H1 (cell line): Measurements from ENCODE around the gene TBPL2. TPM values are rescaled to one million over a fixed set of nuclear protein-coding genes. Genes with fewer than 3 reads are reported as not detected.

Experiments used
- CTCF ChIA-PET: fragments of 300-600 bp; sonication (Branson Sonifier 250); formaldehyde crosslinking; loops from one replicate; lab custom pipeline; 2021; ENCODE audit not compliant: partially characterized antibody; lab: Charles Lee
- POLR2A ChIA-PET: fragments of 300-600 bp; sonication (Branson Sonifier 250); formaldehyde crosslinking; loops from one replicate; lab custom pipeline; 2021; ENCODE audit warnings: inconsistent platforms; ENCODE audit not compliant: partially characterized antibody; lab: Charles Lee
- DNase-seq, 2 experiments: peaks; one replicate each; pipeline versions ENCODE4 v3.0.0 to v3.0.0-alpha.2; 2010 to 2022; ENCODE audit warnings: low spot score in 2 of 2, low read depth in 1 of 2, mixed read lengths in 1 of 2
- FAIRE-seq: peaks from 2 replicates; lab custom pipeline; 2011; peaks lifted over from hg19 to GRCh38; lab: Jason Lieb, UNC
- H2AFZ ChIP-seq: 2 replicates; pipeline ENCODE4 v1.8.1; 2012; ENCODE audit warnings: low read length, inconsistent platforms
- H2AK5ac ChIP-seq: 2 replicates; pipeline ENCODE4 v1.6.1; 2013; ENCODE audit warnings: low read depth, low read length
- H2BK120ac ChIP-seq: replicated peaks from 2 replicates; pipeline ENCODE3; 2013; ENCODE audit warnings: low read depth, low read length, inconsistent platforms
- H2BK12ac ChIP-seq: 2 replicates; pipeline ENCODE4 v1.6.1; 2013; ENCODE audit warnings: low read depth, low read length
- H2BK15ac ChIP-seq: 2 replicates; pipeline ENCODE4 v1.6.1; 2013; ENCODE audit warnings: low read length
- H2BK20ac ChIP-seq: 2 replicates; pipeline ENCODE4 v1.6.1; 2013; ENCODE audit warnings: low read length
- H2BK5ac ChIP-seq: 2 replicates; pipeline ENCODE4 v1.6.1; 2013; ENCODE audit warnings: low read depth, low read length
- H3K14ac ChIP-seq: 2 replicates; pipeline ENCODE4 v1.6.1; 2013; ENCODE audit warnings: inconsistent platforms; ENCODE audit not compliant: insufficient read length
- H3K18ac ChIP-seq: 2 replicates; pipeline ENCODE4 v1.6.1; 2013; ENCODE audit warnings: low read length; ENCODE audit errors: extremely low read depth
- H3K23ac ChIP-seq: 2 replicates; pipeline ENCODE4 v1.6.1; 2013; ENCODE audit warnings: inconsistent platforms; ENCODE audit not compliant: insufficient read length
- H3K23me2 ChIP-seq: 2 replicates; pipeline ENCODE4 v1.6.1; 2013; ENCODE audit warnings: low read depth, low read length
- H3K27ac ChIP-seq: 2 replicates; pipeline ENCODE4 v1.6.1; 2011; ENCODE audit warnings: low read depth, low read length, inconsistent platforms
- H3K27me3 ChIP-seq, 4 experiments: replicated peaks in 1 of 4; 1 replicate in 1 of 4; 2 replicates in 3 of 4; pipeline versions ENCODE4 v1.6.1 to v1.8.1; 2011 to 2013; ENCODE audit warnings: low read length in 3 of 4, mild to moderate bottlenecking in 3 of 4, inconsistent platforms in 2 of 4, mixed read lengths in 2 of 4, moderate library complexity in 1 of 4; ENCODE audit not compliant: control insufficient read depth in 3 of 4, insufficient read depth in 3 of 4; ENCODE audit errors: extremely low read depth in 1 of 4
- H3K36me3 ChIP-seq, 4 experiments: 2 replicates each; pipeline versions ENCODE4 v1.6.1 to v1.8.1; 2011 to 2013; ENCODE audit warnings: mild to moderate bottlenecking in 4 of 4, low read length in 3 of 4, moderate library complexity in 2 of 4, control low read depth in 1 of 4, inconsistent platforms in 1 of 4; ENCODE audit not compliant: insufficient read depth in 4 of 4, control insufficient read depth in 2 of 4
- H3K4ac ChIP-seq: replicated peaks from 2 replicates; pipeline ENCODE3; 2013; ENCODE audit warnings: low read length, low read depth, mixed read lengths, inconsistent platforms; ENCODE audit not compliant: insufficient read length
- H3K4me1 ChIP-seq, 4 experiments: replicated peaks in 1 of 4; 1 replicate in 1 of 4; 2 replicates in 3 of 4; pipeline versions ENCODE4 v1.6.1 to v1.8.1; 2011 to 2013; ENCODE audit warnings: low read length in 3 of 4, inconsistent platforms in 2 of 4, mixed read lengths in 1 of 4; ENCODE audit not compliant: insufficient read depth in 4 of 4, control insufficient read depth in 3 of 4
- H3K4me2 ChIP-seq, 2 experiments: 2 replicates each; pipeline versions ENCODE4 v1.6.1 to v1.8.1; 2011 to 2013; ENCODE audit warnings: low read depth in 2 of 2, low read length in 2 of 2, control low read depth in 1 of 2, inconsistent platforms in 1 of 2, mild to moderate bottlenecking in 1 of 2; ENCODE audit not compliant: insufficient read depth in 1 of 2
- H3K4me3 ChIP-seq, 4 experiments: fragments of 200-600, 300-600 bp in 1 of 4; sonication (generic), shearing (Covaris generic), sonication (Bioruptor Twin) in 1 of 4; 2 replicates each; pipeline versions ENCODE4 v1.5.1 to v1.8.1; 2011 to 2016; ENCODE audit warnings: low read length in 4 of 4, low read depth in 3 of 4, control low read depth in 2 of 4, inconsistent platforms in 2 of 4, mild to moderate bottlenecking in 2 of 4, mixed read lengths in 1 of 4, moderate library complexity in 1 of 4; ENCODE audit not compliant: insufficient read depth in 2 of 4; ENCODE audit errors: extremely low read depth in 1 of 4
- H3K56ac ChIP-seq: replicated peaks from 2 replicates; pipeline ENCODE3; 2013; ENCODE audit warnings: low read depth, mild to moderate bottlenecking, mixed read lengths, low read length, inconsistent platforms; ENCODE audit not compliant: insufficient read length
- H3K79me1 ChIP-seq: 2 replicates; pipeline ENCODE4 v1.6.1; 2013; ENCODE audit warnings: low read depth, low read length, control low read depth
- H3K79me2 ChIP-seq, 2 experiments: 2 replicates each; pipeline versions ENCODE4 v1.6.1 to v1.8.1; 2012 to 2013; ENCODE audit warnings: low read length in 2 of 2, mild to moderate bottlenecking in 2 of 2, inconsistent platforms in 1 of 2; ENCODE audit not compliant: insufficient read depth in 2 of 2, control insufficient read depth in 1 of 2
- H3K9ac ChIP-seq, 4 experiments: replicated peaks in 1 of 4; 1 replicate in 1 of 4; 2 replicates in 3 of 4; pipeline versions ENCODE4 v1.6.1 to v1.8.1; 2011 to 2013; ENCODE audit warnings: low read depth in 3 of 4, low read length in 3 of 4, control low read depth in 2 of 4, mild to moderate bottlenecking in 2 of 4, moderate library complexity in 2 of 4, inconsistent platforms in 1 of 4; ENCODE audit errors: extremely low read depth in 1 of 4
- H3K9me3 ChIP-seq, 2 experiments: 2 replicates each; pipeline versions ENCODE4 v1.6.1 to v1.8.1; 2012 to 2013; ENCODE audit warnings: mild to moderate bottlenecking in 2 of 2, moderate library complexity in 2 of 2, control low read depth in 1 of 2, inconsistent platforms in 1 of 2, low read depth in 1 of 2, low read length in 1 of 2, mixed read lengths in 1 of 2; ENCODE audit not compliant: insufficient read depth in 2 of 2
- H4K20me1 ChIP-seq, 2 experiments: replicated peaks in 1 of 2; 2 replicates each; pipeline versions ENCODE3 to v1.8.1; 2011 to 2013; ENCODE audit warnings: inconsistent platforms in 2 of 2, low read length in 2 of 2, mild to moderate bottlenecking in 1 of 2; ENCODE audit not compliant: insufficient read depth in 2 of 2, control insufficient read depth in 1 of 2
- H4K5ac ChIP-seq: 2 replicates; pipeline ENCODE4 v1.6.1; 2013; ENCODE audit warnings: low read length, low read depth, mixed read lengths, inconsistent platforms; ENCODE audit not compliant: insufficient read length
- H4K8ac ChIP-seq: 2 replicates; pipeline ENCODE4 v1.8.0; 2013; ENCODE audit warnings: mild to moderate bottlenecking, moderate library complexity, low read length, inconsistent platforms; ENCODE audit not compliant: insufficient read depth; ENCODE audit errors: extremely low read depth
- H4K91ac ChIP-seq: replicated peaks from 2 replicates; pipeline ENCODE3; 2013; ENCODE audit warnings: low read length, mixed read lengths, inconsistent platforms; ENCODE audit not compliant: insufficient read length
- ASH2L ChIP-seq: fragments of 200-600, 300-600 bp; sonication (generic); IDR thresholded peaks from one replicate; pipeline ENCODE4 v1.7.1; 2017; ENCODE audit warnings: low read length
- ATF2 ChIP-seq: IDR thresholded peaks from 2 replicates; pipeline ENCODE4 v1.6.1; 2012; ENCODE audit warnings: low read length, inconsistent platforms
- BCL11A ChIP-seq, 2 experiments: IDR thresholded peaks; one replicate each; pipeline ENCODE4 v1.6.1; 2011; ENCODE audit warnings: low read depth in 2 of 2, low read length in 2 of 2, mild to moderate bottlenecking in 2 of 2
- CHD2 ChIP-seq: IDR thresholded peaks from 2 replicates; pipeline ENCODE4 v1.6.1; 2012; ENCODE audit warnings: low read length, improper control_type of control experiment
- FOSL1 ChIP-seq: IDR thresholded peaks from 2 replicates; pipeline ENCODE4 v1.6.1; 2011; ENCODE audit warnings: mild to moderate bottlenecking, low read depth, low read length, moderate library complexity; ENCODE audit not compliant: insufficient read depth
- SIX5 ChIP-seq: IDR thresholded peaks from 2 replicates; pipeline ENCODE4 v1.6.1; 2011; ENCODE audit warnings: mild to moderate bottlenecking, low read depth, low read length
- SRF ChIP-seq: IDR thresholded peaks from 2 replicates; pipeline ENCODE4 v1.6.1; 2011; ENCODE audit warnings: mild to moderate bottlenecking, low read depth, low read length, moderate library complexity
- YY1 ChIP-seq: IDR thresholded peaks from 2 replicates; pipeline ENCODE4 v1.6.1; 2011; ENCODE audit warnings: low read depth, mild to moderate bottlenecking, low read length
- WGBS, 2 experiments: shearing (Covaris generic) in 1 of 2; methylation state at CpG; one replicate each; pipeline versions ENCODE4 v1.1.6 to v1.1.7; 2013 to 2015; ENCODE audit warnings: low lambda C conversion rate in 2 of 2, mixed read lengths in 2 of 2, inconsistent platforms in 1 of 2, low coverage in 1 of 2, missing lambda C conversion rate in 1 of 2; ENCODE audit not compliant: insufficient replicate concordance in 2 of 2, insufficient coverage in 1 of 2, insufficient read length in 1 of 2; ENCODE audit errors: extremely low coverage in 1 of 2, missing lambda C conversion rate in 1 of 2; 5-methylcytosine and 5-hydroxymethylcytosine counted together
- polyA plus RNA-seq, 7 experiments: library from polyadenylated mRNA; depleted of rRNA in 3 of 7; stranded (reverse) in 5 of 7; unstranded in 2 of 7; fragments of >200 nt in 5 of 7; fragments of 200-250 nt in 2 of 7; gene quantifications; 1 replicate in 5 of 7; 2 replicates in 1 of 7; 4 replicates in 1 of 7; pipeline versions ENCODE4 v1.2.1 to v1.2.3, GENCODE V29; 2011 to 2013; ENCODE audit warnings: missing spikeins in 2 of 7, mixed read lengths in 2 of 7
- total RNA-seq: library from RNA; stranded (reverse); fragmentation: NEBNext Ultra II Directional; extraction: Animal tissue kit (Norgen Biotek cat#: 25700); gene quantifications from 2 replicates; pipeline ENCODE4 v1.2.1, GENCODE V29; 2021

TBPL2 gene
- total and polyA plus RNA-seq, 2 of the 8 experiments (the other 6 are each of a cell fraction or from before 2014, with no cell fraction given), result 0.03 TPM; not detected in 1

GRCh38 chr14:55381561-55381960 is 58.9 kb downstream of the TBPL2 start:
- POLR2A ChIA-PET, result interaction anchor here (0.9 kb wide), 1 partner anchor 11 kb away, joined by 4 read pairs; no protein-coding TSS in a partner anchor
- no peaks in the 10 kb centered on the region for H3K9me3 ChIP-seq
- H2BK12ac ChIP-seq, result no peak overlapping the region
- no peaks in the 10 kb centered on the region for H3K23me2 ChIP-seq
- CTCF ChIA-PET, result interaction anchor here (1.0 to 1.3 kb wide), 2 partner anchors 9 to 27 kb away, joined by 3 to 7 read pairs; no protein-coding TSS in a partner anchor
- peaks cover 8 to 31% (median 24%) of the 10 kb centered on the region in 4 experiments for H3K36me3 ChIP-seq
- no peak overlapping the region for H2AFZ ChIP-seq
- WGBS, 2 experiments, result 86% methylated on average over 2 of the region's 2 CpGs; no CpG with 5 or more reads in 1 of the 2 experiments
- H3K18ac ChIP-seq, result no peak overlapping the region
- no peak overlapping the region for H3K14ac ChIP-seq
- peaks cover 0 to 1% of the 10 kb centered on the region in 2 experiments for H4K20me1 ChIP-seq
- no peak overlapping the region for H3K9ac ChIP-seq
- no peak overlapping the region for H2BK20ac ChIP-seq
- DNase-seq (no peak), FAIRE-seq (no peak)
- no peak overlapping the region for H4K8ac ChIP-seq
- no peaks in the 10 kb centered on the region for H3K79me2 ChIP-seq
- H4K5ac ChIP-seq, result no peak overlapping the region
- H2BK5ac ChIP-seq, result no peak overlapping the region
- H3K56ac ChIP-seq, result no peak overlapping the region
- no peak overlapping the region for H3K4me2 ChIP-seq
- no peak overlapping the region for H2BK15ac ChIP-seq
- H3K27me3 ChIP-seq, result no peaks in the 10 kb centered on the region
- no peak overlapping the region for H3K23ac ChIP-seq
- H2BK120ac ChIP-seq, result no peak overlapping the region
- no peak for TF ChIP-seq SRF
- no peak for TF ChIP-seq YY1
- TF ChIP-seq ASH2L, result no peak
- TF ChIP-seq BCL11A (IDR thresholded peaks at IDR 0.05; ENCODE audit: low read depth in 2 of 2, low read length in 2 of 2), result no peak
- TF ChIP-seq CHD2, result no peak
- no peak for TF ChIP-seq SIX5
- no peak for TF ChIP-seq FOSL1
- TF ChIP-seq ATF2, result no peak
- no peak overlapping the region for H4K91ac ChIP-seq
- no peaks in the 10 kb centered on the region for H3K4me1 ChIP-seq
- no peak overlapping the region for H2AK5ac ChIP-seq
- no peaks in the 10 kb centered on the region for H3K79me1 ChIP-seq
- no peak overlapping the region for H3K4ac ChIP-seq
- no peak overlapping the region for H3K27ac ChIP-seq
- H3K4me3 ChIP-seq, result no peak overlapping the region
